BE2C (cell line): Measurements from ENCODE around the gene HOXA7.

Source experiments
- DNase-seq: peaks from one replicate; pipeline ENCODE4 v3.0.0-alpha.2; 2020
- H3K27me3 ChIP-seq: fragments of 250-450 bp; sonication (Bioruptor Pico); 2 replicates; pipeline ENCODE4 v1.5.1; 2020; ENCODE audit warnings: mild to moderate bottlenecking
- H3K36me3 ChIP-seq: fragments of 250-450 bp; sonication (Bioruptor Pico); 2 replicates; pipeline ENCODE4 v1.5.1; 2020; ENCODE audit warnings: mild to moderate bottlenecking
- H3K4me1 ChIP-seq: fragments of 250-450 bp; sonication (Bioruptor Pico); 2 replicates; pipeline ENCODE4 v1.5.1; 2020
- H3K4me3 ChIP-seq: 2 replicates; pipeline ENCODE4 v1.5.1; 2011; ENCODE audit warnings: low read depth, low read length
- H3K9me3 ChIP-seq: fragments of 250-450 bp; sonication (Bioruptor Pico); 2 replicates; pipeline ENCODE4 v1.5.1; 2020
- TF ChIP-seq, protein P1 (sequence below): IDR thresholded peaks from 2 replicates; pipeline ENCODE4 v1.5.1; 2012; ENCODE audit warnings: mild to moderate bottlenecking, low read depth, low read length

Gene HOXA7

DNA sequence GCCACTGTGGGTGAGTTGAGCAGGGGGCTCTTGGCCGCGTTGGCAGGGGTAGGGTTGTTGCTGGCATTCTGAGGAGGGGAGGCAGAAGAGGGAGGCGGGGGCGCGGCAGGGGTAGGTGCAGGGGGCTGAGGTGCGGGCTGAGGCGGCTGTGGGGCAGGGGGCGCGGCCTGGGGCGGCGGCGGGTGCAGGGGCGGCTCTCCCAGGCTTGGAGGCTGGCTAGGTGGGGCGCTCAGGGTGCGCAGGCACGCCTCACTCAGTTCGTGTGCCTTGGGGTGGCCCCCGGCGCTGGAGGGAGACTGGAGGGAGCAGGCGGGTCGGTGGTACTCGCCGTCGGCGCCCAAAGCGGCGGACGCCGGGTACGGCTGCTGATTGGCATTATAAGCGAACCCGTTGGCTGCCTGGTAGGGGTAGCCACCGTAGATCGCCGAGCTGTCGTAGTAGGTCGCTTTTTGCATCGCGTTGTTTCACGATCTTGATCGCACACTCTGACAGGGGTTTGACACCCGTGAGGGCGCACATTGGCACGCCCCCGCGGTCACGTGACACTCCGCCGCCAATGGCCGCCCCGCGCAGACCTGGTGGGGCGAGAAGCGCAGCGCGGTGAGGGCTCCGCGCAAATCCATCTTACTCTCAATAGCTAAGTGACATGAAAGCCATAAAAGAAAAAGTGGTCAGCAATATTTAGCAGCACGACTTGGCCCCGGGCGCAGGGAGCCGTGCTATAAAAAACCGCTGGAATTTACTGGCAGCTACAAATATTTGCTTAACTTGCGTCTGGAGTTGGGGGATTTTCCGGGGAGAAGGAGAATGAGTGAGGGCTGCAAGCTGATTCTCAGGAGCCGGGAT lies 46.1 kb downstream of the HOXA7 start:
- Histone ChIP-seq H3K9me3 (no peaks in the 10 kb centered on the region), H3K4me1 (no peaks in the 10 kb centered on the region), H3K27me3 (peaks cover 95% of the 10 kb centered on the region), H3K4me3 (no peak overlapping the region), H3K36me3 (no peaks in the 10 kb centered on the region)
- DNase-seq, result no peak
- TF ChIP-seq, protein P1, sequence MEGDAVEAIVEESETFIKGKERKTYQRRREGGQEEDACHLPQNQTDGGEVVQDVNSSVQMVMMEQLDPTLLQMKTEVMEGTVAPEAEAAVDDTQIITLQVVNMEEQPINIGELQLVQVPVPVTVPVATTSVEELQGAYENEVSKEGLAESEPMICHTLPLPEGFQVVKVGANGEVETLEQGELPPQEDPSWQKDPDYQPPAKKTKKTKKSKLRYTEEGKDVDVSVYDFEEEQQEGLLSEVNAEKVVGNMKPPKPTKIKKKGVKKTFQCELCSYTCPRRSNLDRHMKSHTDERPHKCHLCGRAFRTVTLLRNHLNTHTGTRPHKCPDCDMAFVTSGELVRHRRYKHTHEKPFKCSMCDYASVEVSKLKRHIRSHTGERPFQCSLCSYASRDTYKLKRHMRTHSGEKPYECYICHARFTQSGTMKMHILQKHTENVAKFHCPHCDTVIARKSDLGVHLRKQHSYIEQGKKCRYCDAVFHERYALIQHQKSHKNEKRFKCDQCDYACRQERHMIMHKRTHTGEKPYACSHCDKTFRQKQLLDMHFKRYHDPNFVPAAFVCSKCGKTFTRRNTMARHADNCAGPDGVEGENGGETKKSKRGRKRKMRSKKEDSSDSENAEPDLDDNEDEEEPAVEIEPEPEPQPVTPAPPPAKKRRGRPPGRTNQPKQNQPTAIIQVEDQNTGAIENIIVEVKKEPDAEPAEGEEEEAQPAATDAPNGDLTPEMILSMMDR, result no peak

DNA sequence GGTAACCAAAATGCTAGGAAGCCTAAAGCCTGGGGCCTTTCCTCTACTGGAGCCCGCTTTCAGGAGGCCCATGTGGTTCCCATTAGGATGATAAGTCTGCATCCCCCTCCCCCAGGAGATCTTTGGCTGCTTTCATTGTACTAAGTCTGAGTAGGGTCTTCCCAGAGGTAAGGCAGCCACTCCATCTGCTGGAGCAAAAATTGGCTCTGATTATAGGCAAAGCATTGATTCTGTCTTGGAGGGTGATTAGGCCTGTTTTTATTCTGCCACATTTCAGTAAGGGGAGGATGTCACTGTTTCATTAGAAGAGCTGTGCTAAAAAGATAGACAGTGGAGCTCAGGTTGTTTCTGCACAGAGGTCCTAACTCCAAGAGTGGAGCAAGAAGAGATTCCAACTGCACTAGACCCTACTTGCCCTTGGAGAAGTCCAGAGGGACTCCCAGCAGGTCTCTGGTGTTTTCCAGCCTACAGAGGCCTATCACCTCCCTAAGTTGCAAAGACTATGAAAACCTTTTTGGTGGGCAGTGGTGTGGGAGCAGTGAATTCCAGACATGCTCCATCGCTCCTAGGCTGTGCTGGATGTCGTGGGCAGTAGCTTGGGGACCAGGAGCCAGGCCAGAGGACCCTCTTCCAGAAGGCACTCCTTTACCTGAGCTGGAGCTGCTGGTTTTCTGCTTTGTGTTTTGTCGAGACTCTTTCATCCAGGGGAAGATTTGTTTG lies 46.8 kb downstream of the HOXA7 start:
- TF ChIP-seq, protein P1, result no peak
- peaks cover 96% of the 10 kb centered on the region for H3K27me3 ChIP-seq
- DNase-seq, result no peak

DNA sequence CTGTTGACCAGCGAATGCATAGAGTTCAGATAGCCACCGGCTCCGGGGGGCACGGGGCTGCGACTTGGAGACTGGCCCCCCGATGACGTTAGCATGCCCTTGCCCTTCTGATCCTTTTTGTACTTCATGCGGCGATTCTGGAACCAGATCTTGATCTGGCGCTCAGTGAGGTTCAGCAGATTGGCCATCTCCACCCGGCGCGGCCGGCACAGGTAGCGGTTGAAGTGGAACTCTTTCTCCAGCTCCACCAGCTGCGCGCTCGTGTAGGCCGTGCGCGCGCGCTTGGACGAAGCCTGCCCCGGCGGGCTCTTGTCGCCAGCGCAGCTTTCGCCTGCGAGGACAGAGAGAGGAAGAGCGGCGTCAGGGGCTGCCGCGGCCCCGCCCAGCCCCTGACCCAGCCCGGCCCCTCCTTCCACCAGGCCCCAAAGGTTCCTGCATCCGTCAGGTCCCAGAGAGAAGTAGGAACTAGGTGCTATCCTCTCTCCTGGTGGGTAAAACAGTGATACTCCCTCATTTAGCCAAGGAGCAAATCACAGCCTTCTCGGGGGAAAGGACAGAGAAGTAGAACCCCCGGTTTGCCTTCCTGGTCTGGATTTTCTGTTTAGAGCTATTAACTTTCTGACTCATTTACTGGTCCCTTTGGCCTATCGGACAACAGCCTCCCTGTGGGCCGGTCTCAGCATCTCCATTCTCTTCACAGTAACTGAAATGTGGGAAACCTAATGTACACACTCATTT lies 47.9 kb downstream of the HOXA7 start:
- Histone ChIP-seq H3K27me3 (peaks cover 100% of the 10 kb centered on the region), H3K4me3 (no peak overlapping the region), H3K36me3 (no peaks in the 10 kb centered on the region), H3K9me3 (no peaks in the 10 kb centered on the region), H3K4me1 (no peaks in the 10 kb centered on the region)
- DNase-seq, result no peak
- TF ChIP-seq, protein P1, result no peak

More for the DNA sequence above, 46.8 kb downstream of the HOXA7 start:
- Histone ChIP-seq H3K4me1 (no peaks in the 10 kb centered on the region), H3K4me3 (no peak overlapping the region), H3K9me3 (no peaks in the 10 kb centered on the region), H3K36me3 (no peaks in the 10 kb centered on the region)

DNA sequence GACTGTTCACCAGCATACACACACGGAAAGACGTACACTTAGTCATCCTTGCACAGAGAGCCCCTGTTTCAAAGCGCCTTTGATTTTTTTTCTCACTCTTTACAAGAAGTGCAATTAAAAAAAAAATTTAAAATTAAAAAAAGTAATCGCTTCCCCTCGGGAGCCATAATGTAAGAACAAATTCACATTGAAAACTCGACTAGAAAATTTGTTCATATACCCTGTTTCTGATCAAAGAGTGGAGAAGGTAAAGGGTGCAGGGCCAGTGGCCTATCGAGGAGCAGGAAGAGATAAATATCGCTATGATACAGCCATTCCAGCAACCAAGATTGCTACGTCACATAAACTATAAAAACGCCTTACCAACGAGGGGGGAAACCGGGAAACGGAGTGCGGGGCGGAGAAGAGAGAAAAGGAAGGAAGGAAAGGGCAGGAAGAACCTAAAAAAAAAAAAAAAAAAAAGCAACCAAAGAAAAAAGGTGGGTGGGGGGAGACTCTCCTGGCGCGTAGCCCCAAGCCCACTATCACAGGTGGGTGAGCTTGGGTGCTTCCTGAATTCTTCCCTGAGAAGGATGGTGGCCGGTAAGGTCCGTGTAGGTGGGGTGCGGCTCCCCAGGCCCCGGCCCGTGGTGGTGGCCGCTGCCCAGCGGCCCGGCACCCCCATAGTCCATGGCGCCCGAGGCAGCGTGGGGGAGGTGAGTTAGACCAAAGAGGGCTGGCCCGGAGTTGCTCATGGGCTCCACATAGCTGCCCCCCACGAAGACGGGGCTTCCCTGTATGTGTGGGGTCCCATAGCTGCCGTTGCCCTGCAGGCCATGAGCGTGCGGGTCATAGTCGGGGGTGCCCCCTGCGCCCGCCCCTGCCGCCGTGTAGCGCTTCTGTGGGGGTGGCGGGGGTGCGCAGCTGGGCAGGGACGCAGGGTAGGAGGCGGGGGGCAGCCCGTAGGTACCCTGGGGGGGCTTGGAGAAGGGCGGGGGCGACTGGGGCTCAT lies 48.8 kb downstream of the HOXA7 start:
- no peaks in the 10 kb centered on the region for H3K9me3 ChIP-seq
- TF ChIP-seq, protein P1, result no peak
- H3K4me1 ChIP-seq, result no peaks in the 10 kb centered on the region
- no peaks in the 10 kb centered on the region for H3K36me3 ChIP-seq
- peaks cover 100% of the 10 kb centered on the region for H3K27me3 ChIP-seq
- no peak for DNase-seq
- no peak overlapping the region for H3K4me3 ChIP-seq

DNA sequence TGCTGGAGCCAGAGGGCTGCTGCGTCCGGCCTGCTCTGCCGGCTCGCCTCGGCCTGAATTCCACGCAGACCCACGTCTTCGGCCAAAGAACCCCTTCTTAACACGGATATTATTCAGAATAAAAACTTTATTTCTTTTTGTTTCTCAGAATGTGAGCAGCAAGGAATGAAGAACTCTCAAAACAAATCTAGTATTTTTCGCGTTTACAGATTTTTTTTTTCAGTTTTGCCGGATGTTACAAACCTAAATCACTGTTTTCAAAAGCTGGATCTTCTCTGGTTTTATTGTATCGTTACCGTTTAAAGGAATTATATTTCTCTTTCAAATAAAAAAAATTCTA lies 49.6 kb downstream of the HOXA7 start:
- H3K4me1 ChIP-seq, result no peaks in the 10 kb centered on the region
- no peak overlapping the region for H3K4me3 ChIP-seq
- TF ChIP-seq, protein P1, result no peak
- no peaks in the 10 kb centered on the region for H3K36me3 ChIP-seq
- H3K9me3 ChIP-seq, result no peaks in the 10 kb centered on the region; the same call in 1 of the 2 replicates
- peaks cover 100% of the 10 kb centered on the region for H3K27me3 ChIP-seq
- no peak for DNase-seq
